Breast epithelium (tissue), 4 donors: Measurements from ENCODE around the gene NAV2. TPM values are rescaled to one million over a fixed set of nuclear protein-coding genes. Genes with fewer than 3 reads are reported as not detected.
A peak's percentile ranks its signal among the peaks of the same experiment; 100 is the strongest.

Experiments used
- DNase-seq, 2 donors: peaks; one replicate each; pipeline ENCODE4 v3.0.0-alpha.2; 2019; ENCODE audit warnings: low spot score in 2 of 2
- H3K27ac ChIP-seq, 2 donors: fragments of 200-600 bp; sonication (generic) in 1 of 2; one replicate each; pipeline ENCODE4 v1.5.1; 2016 to 2019; ENCODE audit warnings: mild to moderate bottlenecking in 1 of 2
- H3K27me3 ChIP-seq, 2 donors: fragments of 200-600 bp; sonication (generic) in 1 of 2; one replicate each; pipeline versions ENCODE4 v1.5.1 to v1.6.0; 2017 to 2019; ENCODE audit warnings: control low read depth in 1 of 2, mild to moderate bottlenecking in 1 of 2
- H3K36me3 ChIP-seq: fragments of 200-600 bp; one replicate; pipeline ENCODE4 v1.5.1; 2019
- H3K4me1 ChIP-seq, 2 donors: fragments of 200-600 bp; sonication (generic); one replicate each; pipeline ENCODE4 v1.5.1; 2016 to 2019; ENCODE audit warnings: control low read depth in 1 of 2
- H3K4me3 ChIP-seq, 3 donors: fragments of 200-600 bp; sonication (generic); 1 replicate in 2 of 3; 2 replicates in 1 of 3; pipeline ENCODE4 v1.5.1; 2016 to 2019; ENCODE audit warnings: mild to moderate bottlenecking in 3 of 3, moderate library complexity in 2 of 3
- H3K9me3 ChIP-seq, 2 donors: fragments of 200-600 bp; sonication (generic) in 1 of 2; one replicate each; pipeline ENCODE4 v1.5.1; 2016 to 2019; ENCODE audit warnings: control low read depth in 1 of 2
- POLR2A ChIP-seq: fragments of 450-650 bp; IDR thresholded peaks from one replicate; pipeline ENCODE4 v1.6.1; 2016; ENCODE audit warnings: antibody characterized with exemption, mild to moderate bottlenecking, moderate library complexity
- POLR2AphosphoS5 ChIP-seq, 3 donors: sonication (generic); formaldehyde crosslinking; IDR thresholded peaks; one replicate each; pipeline ENCODE4 v1.6.1; 2017; ENCODE audit warnings: antibody characterized with exemption in 3 of 3
- intact Hi-C: fragments of 100-400 bp; cut with DNase I; formaldehyde crosslinking; loops from one replicate; pipeline ENCODE4 v1.15.1; 2023; ENCODE audit warnings: low total_unique reads
- total RNA-seq, 3 donors: library from RNA; depleted of rRNA; stranded (reverse); fragments of >200 nt; gene quantifications; one replicate each; pipeline ENCODE4 v1.1.0, GENCODE V29; 2016
- TF ChIP-seq, protein P1 (sequence below), 3 donors: fragments of 450-650 bp; IDR thresholded peaks; one replicate each; pipeline ENCODE4 v1.5.1; 2016 to 2017; ENCODE audit warnings: antibody characterized with exemption in 3 of 3, mild to moderate bottlenecking in 3 of 3, moderate library complexity in 3 of 3

The NAV2 gene
- total RNA-seq, 3 donors from 2014 or later, result 28.2 to 61.8 (median 31.4) TPM

GRCh38 chr11:19910931-19911330 is 198.3 kb downstream of the NAV2 start:
- Histone ChIP-seq H3K4me3 (no peak overlapping the region), H3K4me1 (no peaks in the 10 kb centered on the region), H3K9me3 (no peaks in the 10 kb centered on the region), H3K36me3 (no peaks in the 10 kb centered on the region), H3K27ac (no peak overlapping the region), H3K27me3 (no peaks in the 10 kb centered on the region)
- intact Hi-C loops, result no loop called here
- TF ChIP-seq POLR2A, result no peak
- TF ChIP-seq, protein P1, sequence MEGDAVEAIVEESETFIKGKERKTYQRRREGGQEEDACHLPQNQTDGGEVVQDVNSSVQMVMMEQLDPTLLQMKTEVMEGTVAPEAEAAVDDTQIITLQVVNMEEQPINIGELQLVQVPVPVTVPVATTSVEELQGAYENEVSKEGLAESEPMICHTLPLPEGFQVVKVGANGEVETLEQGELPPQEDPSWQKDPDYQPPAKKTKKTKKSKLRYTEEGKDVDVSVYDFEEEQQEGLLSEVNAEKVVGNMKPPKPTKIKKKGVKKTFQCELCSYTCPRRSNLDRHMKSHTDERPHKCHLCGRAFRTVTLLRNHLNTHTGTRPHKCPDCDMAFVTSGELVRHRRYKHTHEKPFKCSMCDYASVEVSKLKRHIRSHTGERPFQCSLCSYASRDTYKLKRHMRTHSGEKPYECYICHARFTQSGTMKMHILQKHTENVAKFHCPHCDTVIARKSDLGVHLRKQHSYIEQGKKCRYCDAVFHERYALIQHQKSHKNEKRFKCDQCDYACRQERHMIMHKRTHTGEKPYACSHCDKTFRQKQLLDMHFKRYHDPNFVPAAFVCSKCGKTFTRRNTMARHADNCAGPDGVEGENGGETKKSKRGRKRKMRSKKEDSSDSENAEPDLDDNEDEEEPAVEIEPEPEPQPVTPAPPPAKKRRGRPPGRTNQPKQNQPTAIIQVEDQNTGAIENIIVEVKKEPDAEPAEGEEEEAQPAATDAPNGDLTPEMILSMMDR (IDR thresholded peaks at IDR 0.05), result no peak
- no peak for TF ChIP-seq POLR2AphosphoS5 (IDR thresholded peaks at IDR 0.05)
- no peak for DNase-seq

DNA sequence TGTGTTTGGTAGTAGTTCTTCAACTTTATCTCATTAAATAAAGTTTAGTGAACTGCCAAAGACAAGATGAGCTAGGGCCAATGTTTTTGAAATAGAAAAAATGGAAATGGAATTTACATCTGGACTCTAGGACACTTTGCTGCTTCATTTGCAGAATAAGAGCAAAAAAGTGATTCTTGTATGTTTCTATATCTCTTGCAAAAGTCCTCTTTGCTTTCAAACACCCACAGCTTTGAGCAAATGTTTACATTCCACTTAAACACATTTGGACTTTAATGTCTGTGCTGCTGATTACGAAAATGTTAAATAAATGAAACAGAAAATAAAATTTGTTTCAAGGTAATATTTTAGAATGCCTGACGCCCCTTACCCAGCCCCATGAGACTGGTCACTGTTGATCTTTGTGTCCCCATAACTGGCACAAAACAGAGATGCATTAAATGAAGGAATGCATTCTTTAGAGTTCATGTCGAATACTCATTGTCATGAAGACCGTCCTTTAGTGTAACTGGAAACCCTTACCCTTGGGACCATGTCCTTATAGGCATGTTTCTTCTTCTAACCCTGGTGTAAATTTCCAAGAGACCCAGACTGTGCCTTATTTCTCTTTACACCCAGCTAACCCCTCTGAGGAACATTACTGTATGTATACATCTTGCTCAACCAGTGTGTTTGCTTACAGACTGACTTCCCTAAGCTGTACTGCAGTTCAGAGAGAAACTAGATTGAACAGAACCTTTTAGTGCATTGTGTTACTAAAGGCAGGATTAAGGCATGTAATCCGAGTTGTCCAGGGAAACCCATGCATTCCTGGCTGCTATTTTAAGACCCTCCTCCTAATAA is 199.7 kb downstream of the NAV2 start:
- Histone ChIP-seq H3K4me3 (no peak overlapping the region), H3K27ac (no peak overlapping the region), H3K9me3 (no peaks in the 10 kb centered on the region), H3K4me1 (no peaks in the 10 kb centered on the region), H3K27me3 (no peaks in the 10 kb centered on the region), H3K36me3 (no peaks in the 10 kb centered on the region)
- TF ChIP-seq POLR2AphosphoS5 (IDR thresholded peaks at IDR 0.05) (no peak), POLR2A (no peak)
- TF ChIP-seq, protein P1 (IDR thresholded peaks at IDR 0.05), result no peak
- DNase-seq, result no peak
- intact Hi-C loops, result no loop called here

DNA sequence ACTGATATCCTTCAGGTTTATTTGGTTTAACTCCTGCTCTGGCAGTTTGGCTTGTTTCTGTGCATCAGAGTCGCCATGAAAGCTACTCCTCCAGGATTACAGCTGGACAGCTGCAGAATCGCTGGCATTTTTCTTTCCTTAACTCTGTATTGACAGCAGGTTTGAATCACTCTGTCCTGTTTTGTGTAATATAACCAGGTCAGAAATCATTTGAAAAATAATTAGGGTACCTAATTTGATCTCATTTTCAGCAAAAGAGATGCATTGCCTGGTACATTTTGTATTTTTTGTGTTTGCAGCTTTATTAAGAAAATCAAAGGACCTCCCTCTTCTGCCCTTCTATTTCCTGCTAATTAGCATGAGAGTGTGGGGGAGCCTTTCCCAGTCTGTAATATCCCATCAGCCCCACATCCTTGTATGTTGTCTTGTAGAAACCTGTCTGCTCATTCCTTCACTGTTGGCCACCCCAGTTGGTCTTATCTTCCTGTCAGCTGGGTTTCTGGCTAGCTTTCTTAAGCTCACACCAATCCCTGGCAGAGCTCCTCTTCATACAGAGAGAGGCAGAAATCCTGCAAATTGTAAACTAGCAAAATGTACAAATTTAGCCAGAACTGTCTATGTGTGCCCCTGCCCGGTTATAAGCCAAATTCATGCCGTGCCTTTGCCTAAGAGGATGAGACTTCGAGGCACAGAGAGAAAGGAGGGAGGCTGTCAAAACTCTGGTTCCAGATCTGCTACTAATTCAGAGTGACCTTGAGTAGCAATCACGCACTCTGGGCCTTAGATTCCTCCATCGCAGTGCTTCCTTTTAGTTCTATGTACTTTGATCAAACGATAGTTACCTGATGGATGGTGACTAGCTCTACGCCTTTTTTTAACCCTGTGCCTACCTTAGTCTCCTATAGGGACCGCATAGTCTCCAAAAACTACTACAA is 200.6 kb downstream of the NAV2 start:
- Histone ChIP-seq H3K36me3 (no peaks in the 10 kb centered on the region), H3K9me3 (no peaks in the 10 kb centered on the region), H3K27ac (peak overlapping the region in 1 of 2 donors; percentile 8), H3K4me1 (no peaks in the 10 kb centered on the region), H3K27me3 (no peaks in the 10 kb centered on the region), H3K4me3 (no peak overlapping the region)
- no peak for DNase-seq
- TF ChIP-seq POLR2AphosphoS5 (IDR thresholded peaks at IDR 0.05) (no peak), POLR2A (no peak)
- TF ChIP-seq, protein P1 (IDR thresholded peaks at IDR 0.05), result no peak
- intact Hi-C loops, result no loop called here

GRCh38 chr11:19913893-19914249 is 201.2 kb downstream of the NAV2 start:
- H3K9me3 ChIP-seq, result no peaks in the 10 kb centered on the region
- no peaks in the 10 kb centered on the region for H3K4me1 ChIP-seq
- DNase-seq, result no peak
- no peaks in the 10 kb centered on the region for H3K27me3 ChIP-seq
- no peaks in the 10 kb centered on the region for H3K36me3 ChIP-seq
- no peak for TF ChIP-seq POLR2A
- no peak overlapping the region for H3K4me3 ChIP-seq
- intact Hi-C loops, result no loop called here
- H3K27ac ChIP-seq, result no peak overlapping the region

DNA sequence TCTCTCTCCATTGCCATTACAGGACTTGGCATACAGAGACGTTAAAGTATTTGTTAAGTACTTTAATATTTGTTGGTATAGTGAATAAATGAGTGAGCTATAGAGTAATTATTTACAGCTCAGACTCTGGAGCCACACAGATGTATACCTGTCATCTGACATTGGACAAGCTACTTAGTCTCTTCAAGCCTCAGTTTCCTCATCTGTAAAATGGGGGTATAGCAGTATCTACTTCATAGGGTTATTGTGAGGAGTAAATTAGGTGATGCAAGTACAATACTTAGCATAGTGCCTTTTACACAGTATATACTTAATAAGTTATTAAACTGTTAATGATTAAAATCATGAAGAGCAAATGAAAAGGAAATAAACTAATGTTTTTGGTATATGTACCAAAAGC is 203.2 kb downstream of the NAV2 start:
- H3K4me3 ChIP-seq, result no peak overlapping the region

More for the DNA sequence above, 203.2 kb downstream of the NAV2 start:
- Histone ChIP-seq H3K36me3 (no peaks in the 10 kb centered on the region), H3K9me3 (no peaks in the 10 kb centered on the region), H3K27me3 (no peaks in the 10 kb centered on the region), H3K27ac (no peak overlapping the region), H3K4me1 (no peaks in the 10 kb centered on the region)
- intact Hi-C loops, result no loop called here
- TF ChIP-seq, protein P1 (IDR thresholded peaks at IDR 0.05), result no peak
- TF ChIP-seq POLR2A, result no peak
- TF ChIP-seq POLR2AphosphoS5 (IDR thresholded peaks at IDR 0.05), result no peak
- DNase-seq, result no peak
